GM18499 (cell line): ENCODE measurements around the gene CHRFAM7A.
"Not testable (repeated sequence)": the region's sequence is repeated elsewhere in the genome, so short reads cannot be mapped to it uniquely, and the experiment has no call there.

ENCODE experiments used
- ATAC-seq: cut with Tn5 transposase; IDR thresholded peaks from one replicate; pipeline ENCODE4 v1.9.1; 2021; ENCODE audit warnings: moderate number of reproducible peaks; ENCODE audit not compliant: insufficient read depth, unreplicated experiment

The CHRFAM7A gene

DNA sequence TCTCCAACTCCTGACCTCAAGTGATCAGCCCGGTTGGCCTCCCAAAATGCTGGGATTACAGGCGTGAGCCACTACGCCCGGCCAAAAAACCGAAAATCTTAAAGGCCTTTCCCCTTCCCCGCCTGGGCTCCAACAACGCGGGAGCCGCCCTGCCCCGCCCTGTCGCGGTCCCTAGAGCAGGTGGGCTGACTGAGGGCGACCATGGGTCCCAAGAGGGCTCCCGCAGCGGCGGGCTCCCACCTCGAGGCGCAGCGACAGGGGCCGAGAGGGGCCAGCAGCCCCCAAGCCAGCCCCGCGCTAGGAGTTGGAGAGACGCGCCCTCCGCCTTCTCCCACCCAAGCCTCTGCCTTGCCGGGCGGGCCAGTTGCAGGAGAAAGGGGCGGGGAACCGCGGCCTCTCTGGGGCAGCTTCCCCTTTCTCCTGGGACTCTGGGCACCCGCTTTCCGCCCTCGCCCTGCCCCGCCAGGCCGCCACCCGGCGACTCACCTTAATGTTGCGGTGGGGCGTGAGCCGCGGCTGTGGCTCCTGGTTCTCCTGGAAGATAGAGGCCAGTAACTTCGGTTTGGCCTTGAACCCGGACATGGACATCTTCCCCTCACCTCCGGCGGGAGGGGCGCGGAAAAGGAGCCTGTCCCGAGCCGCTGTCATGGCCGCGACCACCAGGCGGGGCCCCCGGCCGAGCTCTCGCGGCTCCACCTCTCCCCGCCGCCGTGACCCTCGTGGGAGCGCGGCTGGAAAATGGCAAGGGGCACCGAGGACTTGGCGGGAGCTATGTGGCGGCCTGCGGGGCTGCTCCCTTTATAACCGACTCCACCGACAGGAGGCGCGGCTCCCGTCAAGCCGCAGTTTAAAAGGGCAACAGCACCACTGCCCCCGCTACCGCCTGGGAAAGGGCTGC lies at the start of gene CHRFAM7A:
TSS of gene CHRFAM7A (minus strand) at position 775 of the 898 bp plus-strand sequence. CDS start 10,189 bp downstream, outside the sequence.
- ATAC-seq, result not testable (repeated sequence)

DNA sequence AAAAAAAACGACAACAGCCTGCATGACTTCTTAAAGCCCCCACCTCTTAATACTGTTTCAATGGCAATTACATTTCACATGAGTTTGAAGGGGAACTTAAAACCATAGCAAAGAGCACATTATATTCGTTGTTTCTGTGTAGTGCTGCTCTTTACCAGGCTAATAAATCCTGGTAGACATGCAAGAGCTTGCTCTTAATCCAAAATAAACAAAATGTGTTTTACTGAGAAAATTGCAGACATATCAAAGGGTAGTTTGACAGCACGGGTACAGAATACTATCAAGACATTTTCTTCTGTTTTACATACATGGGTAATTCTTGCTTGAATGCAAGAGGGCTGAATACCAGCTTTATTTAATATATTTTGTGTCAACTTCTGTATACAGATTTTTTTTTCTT lies 45.0 kb upstream of the CHRFAM7A start:
- ATAC-seq, result not testable (repeated sequence)

GRCh38 chr15:30435878-30436277 lies 42.5 kb upstream of the CHRFAM7A start:
- ATAC-seq, result not testable (repeated sequence)

- not testable (repeated sequence) for ATAC-seq
Measured at GRCh38 chr15:30420723-30421122, 27.4 kb upstream of the CHRFAM7A start.

- not testable (repeated sequence) for ATAC-seq
Measured at GRCh38 chr15:30414160-30414559, 20.8 kb upstream of the CHRFAM7A start, which contains the start of gene GOLGA8R. Gene GOLGA8R (minus strand): TSS chr15:30414260. CDS start chr15:30414162, 98 bp downstream.

GRCh38 chr15:30407636-30408035 lies 14.3 kb upstream of the CHRFAM7A start:
- not testable (repeated sequence) for ATAC-seq

DNA sequence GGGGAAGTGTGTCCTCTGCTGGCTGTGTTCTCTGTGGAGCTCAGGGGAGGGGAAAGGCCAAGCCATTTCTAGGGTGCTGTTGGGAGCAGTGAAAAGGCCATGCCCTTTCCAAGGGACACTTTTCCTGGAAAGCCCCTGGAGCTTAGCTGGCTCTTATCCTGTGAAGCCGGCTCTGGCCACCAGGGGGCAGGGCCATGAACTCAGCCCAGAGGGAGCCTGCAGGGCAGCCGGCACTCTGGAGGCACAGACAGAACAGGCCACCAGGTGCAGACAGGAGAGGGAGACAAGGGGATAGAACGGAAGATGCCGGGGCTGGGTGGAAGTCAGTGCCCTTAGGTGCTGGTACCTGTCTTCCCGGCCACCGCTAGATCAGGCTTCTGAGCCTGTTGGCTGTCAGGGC lies 5.6 kb upstream of the CHRFAM7A start:
- not testable (repeated sequence) for ATAC-seq

- not testable (repeated sequence) for ATAC-seq
Measured at GRCh38 chr15:30393664-30393991, 288 bp upstream of the CHRFAM7A start.

GRCh38 chr15:30386318-30386887 lies 6.9 kb downstream of the CHRFAM7A start:
- not testable (repeated sequence) for ATAC-seq

DNA sequence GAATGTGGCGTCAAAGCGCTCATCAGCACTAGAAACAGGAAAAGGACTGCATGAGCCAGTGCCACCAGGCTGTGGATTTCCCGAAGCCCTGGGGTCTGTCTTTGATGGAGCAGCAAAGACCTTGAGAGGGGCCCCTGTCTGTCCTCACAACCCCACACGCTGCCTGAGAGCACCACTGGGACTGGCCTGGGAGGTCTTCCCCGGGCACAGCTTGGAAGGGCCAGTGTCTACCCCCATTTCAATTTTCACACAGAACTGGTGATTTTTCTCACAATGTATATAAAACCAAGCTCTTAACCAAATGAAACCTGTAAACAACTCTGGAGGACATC lies 16.3 kb downstream of the CHRFAM7A start:
- ATAC-seq, result not testable (repeated sequence)

DNA sequence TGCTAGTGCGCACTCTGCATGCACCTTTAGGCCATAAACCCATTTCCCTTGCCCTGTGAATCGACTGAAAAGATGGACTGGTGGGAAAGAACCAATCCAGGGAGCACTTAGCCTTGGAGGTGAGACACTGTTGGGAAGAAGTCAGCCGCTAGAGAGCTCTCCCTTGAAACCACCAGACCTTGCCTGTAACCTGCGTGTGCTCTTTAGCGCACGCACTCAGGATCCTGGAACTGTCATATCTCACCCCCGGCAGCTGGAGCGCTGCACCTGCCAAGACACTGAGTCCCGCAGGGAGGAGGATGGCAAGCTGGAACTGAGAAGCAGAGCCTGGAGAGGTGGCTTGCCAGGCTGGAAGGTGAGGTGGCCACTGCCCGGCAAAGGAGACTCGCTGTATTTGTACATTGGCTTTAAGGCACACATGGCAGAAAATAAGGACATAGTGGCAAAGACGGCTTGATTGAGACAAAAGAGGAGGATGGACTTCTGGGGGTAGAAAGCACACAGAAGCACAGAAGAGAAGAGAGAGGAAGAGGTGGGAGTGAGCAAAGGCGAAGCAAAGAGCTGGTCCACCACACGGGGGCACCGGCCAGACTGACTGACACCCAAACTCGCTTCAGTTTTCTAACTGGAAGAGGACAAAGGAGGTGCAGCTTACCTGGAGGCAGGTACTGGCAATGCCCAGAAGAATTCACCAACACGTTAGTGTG lies 16.8 kb downstream of the CHRFAM7A start:
- ATAC-seq, result not testable (repeated sequence)

GRCh38 chr15:30375872-30376271 lies 17.5 kb downstream of the CHRFAM7A start:
- ATAC-seq, result not testable (repeated sequence)

GRCh38 chr15:30374862-30375261 lies 18.5 kb downstream of the CHRFAM7A start:
- ATAC-seq, result not testable (repeated sequence)

DNA sequence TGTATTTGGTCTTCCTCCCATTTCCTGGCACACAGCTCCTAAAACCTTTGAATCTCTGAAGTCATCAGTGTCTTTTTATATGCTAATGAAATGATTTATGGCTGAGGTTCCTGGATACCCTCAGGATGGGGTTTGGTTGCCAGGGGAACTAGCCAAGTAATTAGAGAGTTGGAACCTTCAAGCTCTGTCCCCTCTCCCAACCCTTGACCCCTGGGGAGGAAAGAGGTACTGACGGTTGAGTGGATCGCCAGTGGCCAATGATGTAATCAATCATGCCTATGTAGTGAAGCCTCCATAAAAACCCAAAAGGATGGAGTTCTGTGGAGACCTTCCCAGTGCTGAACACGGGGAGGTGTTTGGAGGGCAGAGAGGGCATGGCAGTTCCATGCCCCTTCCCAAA lies 25.1 kb downstream of the CHRFAM7A start:
- ATAC-seq, result not testable (repeated sequence)

GRCh38 chr15:30367246-30367645 lies 26.1 kb downstream of the CHRFAM7A start:
- ATAC-seq, result not testable (repeated sequence)

DNA sequence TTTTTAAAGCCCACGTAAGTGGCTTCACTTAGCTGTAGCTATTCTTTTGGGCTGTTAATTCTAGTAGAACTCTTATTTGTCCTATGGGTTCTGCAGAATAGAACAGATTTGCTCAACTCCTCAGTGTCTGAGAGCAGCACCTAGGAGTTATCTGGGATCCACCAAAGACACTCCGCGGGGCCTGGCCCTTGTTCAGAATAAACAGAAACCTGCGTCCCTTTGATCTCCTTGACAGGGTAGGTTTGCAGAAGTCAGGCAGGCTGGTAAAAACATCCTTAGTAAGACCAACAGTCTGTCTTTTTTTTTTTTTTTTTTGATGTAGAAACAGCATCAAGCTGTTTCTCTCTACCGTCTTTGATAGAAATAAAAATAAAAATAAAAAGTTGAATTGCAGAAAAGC lies 31.9 kb downstream of the CHRFAM7A start:
- not testable (repeated sequence) for ATAC-seq

DNA sequence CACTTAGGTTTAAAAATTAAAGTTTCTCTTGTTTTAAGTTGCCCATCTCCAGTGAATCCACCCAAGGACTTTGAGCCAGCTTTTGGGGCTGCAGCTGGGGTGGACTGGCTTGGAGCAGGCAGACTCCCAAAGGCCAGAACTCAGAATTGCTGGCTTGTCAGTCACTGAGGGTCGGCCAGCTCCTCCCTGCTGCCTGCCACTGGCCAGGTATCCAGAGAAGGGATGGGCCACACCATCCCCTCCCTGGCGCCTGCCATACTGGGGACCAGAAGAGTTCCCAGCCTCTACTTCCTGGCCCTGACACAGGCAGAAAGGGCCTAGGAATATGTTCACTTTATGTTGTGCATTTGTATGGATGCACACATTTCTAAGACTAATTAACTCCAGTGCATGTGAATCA lies 32.4 kb downstream of the CHRFAM7A start:
- not testable (repeated sequence) for ATAC-seq

- ATAC-seq, result not testable (repeated sequence)
Measured at GRCh38 chr15:30355043-30355442, 38.3 kb downstream of the CHRFAM7A start.

DNA sequence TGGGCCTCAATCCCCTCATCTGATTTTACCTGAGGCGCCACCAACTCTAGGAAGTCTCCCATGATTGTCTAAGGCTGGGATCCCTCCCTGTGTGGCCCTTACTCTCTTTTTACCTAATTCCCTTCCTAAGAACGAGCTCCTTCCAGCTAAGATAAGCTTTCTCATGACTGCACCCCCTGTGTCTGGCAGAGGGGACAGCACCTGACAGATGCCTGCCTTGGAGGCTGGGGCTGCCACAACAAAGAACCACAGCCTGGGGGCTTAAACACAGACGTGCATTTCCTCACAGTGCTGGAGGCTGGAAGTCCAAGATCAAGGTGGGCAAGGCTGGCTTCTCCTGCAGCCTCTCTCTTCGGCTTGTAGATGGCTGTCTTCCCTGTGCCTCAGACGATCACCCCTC lies 43.5 kb downstream of the CHRFAM7A start:
- not testable (repeated sequence) for ATAC-seq

DNA sequence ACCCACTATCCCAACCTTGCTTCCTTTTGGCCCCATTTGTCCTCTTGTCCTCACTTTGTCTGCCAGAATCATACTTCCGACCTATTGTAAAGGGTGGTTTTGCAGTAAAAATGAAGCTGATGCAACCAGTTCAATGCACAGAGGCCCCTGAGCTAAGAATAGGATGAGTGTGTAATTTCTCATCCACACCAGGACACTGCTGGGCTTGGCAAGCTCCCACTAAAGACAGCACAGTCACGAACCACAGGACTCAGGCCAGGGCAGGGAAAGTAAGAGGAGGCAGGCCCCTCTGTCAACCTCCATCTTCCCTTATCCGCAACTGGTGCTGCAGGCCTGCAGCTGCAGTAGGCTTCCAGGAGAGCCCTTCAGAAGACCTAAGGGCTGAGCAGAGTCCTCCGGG lies 56.8 kb downstream of the CHRFAM7A start:
- not testable (repeated sequence) for ATAC-seq

GRCh38 chr15:30334152-30334551 lies 59.2 kb downstream of the CHRFAM7A start:
- ATAC-seq, result not testable (repeated sequence)
